Esophagus muscularis mucosa (tissue), 4 donors: ENCODE data around the gene GNRHR. TPM values are rescaled to one million over a fixed set of nuclear protein-coding genes. Genes with fewer than 3 reads are reported as not detected.
A peak's percentile ranks its signal among the peaks of the same experiment; 100 is the strongest.
"Not testable (repeated sequence)": the region's sequence is repeated elsewhere in the genome, so short reads cannot be mapped to it uniquely, and the experiment has no call there.

Experiments used
- DNase-seq: peaks from one replicate; pipeline ENCODE4 v3.0.0-alpha.2; 2017; ENCODE audit errors: extremely low spot score
- H3K27ac ChIP-seq, 4 donors: fragments of 200-600 bp; sonication (generic); replicated peaks in 1 of 4; 1 replicate in 3 of 4; 2 replicates in 1 of 4; pipeline ENCODE4 v1.5.1; 2016 to 2019; ENCODE audit warnings: mild to moderate bottlenecking in 1 of 4
- H3K27me3 ChIP-seq, 4 donors: fragments of 200-600 bp; sonication (generic); one replicate each; pipeline versions ENCODE4 v1.5.1 to v1.6.0; 2016 to 2019
- H3K36me3 ChIP-seq, 4 donors: fragments of 200-600 bp; sonication (generic); one replicate each; pipeline ENCODE4 v1.5.1; 2016 to 2019
- H3K4me1 ChIP-seq, 4 donors: fragments of 200-600 bp; sonication (generic); one replicate each; pipeline ENCODE4 v1.5.1; 2016 to 2019
- H3K4me3 ChIP-seq, 4 donors: fragments of 200-600 bp; sonication (generic); 1 replicate in 2 of 4; 2 replicates in 2 of 4; pipeline ENCODE4 v1.5.1; 2016 to 2019; ENCODE audit warnings: mild to moderate bottlenecking in 4 of 4, moderate library complexity in 1 of 4
- H3K9me3 ChIP-seq, 4 donors: fragments of 200-600 bp; sonication (generic); 1 replicate in 3 of 4; 2 replicates in 1 of 4; pipeline ENCODE4 v1.5.1; 2016 to 2019
- CTCF ChIP-seq, 3 experiments: fragments of 200-600 bp in 2 of 3; fragments of 450-650 bp in 1 of 3; sonication (generic) in 2 of 3; IDR thresholded peaks; one replicate each; pipeline ENCODE4 v1.5.1; 2017 to 2019; ENCODE audit warnings: antibody characterized with exemption in 3 of 3, mild to moderate bottlenecking in 2 of 3, moderate library complexity in 1 of 3
- EP300 ChIP-seq: sonication (generic); formaldehyde crosslinking; IDR thresholded peaks from one replicate; pipeline ENCODE4 v1.6.1; 2017; ENCODE audit warnings: antibody characterized with exemption
- POLR2A ChIP-seq: fragments of 450-650 bp; IDR thresholded peaks from one replicate; pipeline ENCODE4 v1.6.1; 2017; ENCODE audit warnings: antibody characterized with exemption, moderate library complexity, mild to moderate bottlenecking, low read depth
- POLR2AphosphoS5 ChIP-seq, 2 donors: sonication (generic); formaldehyde crosslinking; IDR thresholded peaks; one replicate each; pipeline ENCODE4 v1.6.1; 2017; ENCODE audit warnings: antibody characterized with exemption in 2 of 2
- WGBS: methylation state at CpG from one replicate; pipeline ENCODE4 v1.1.5; 2018; 5-methylcytosine and 5-hydroxymethylcytosine counted together
- intact Hi-C: fragments of 100-400 bp; cut with DNase I; formaldehyde crosslinking; loops from one replicate; pipeline ENCODE4 v1.15.1; 2023
- total RNA-seq, 4 donors: library from RNA; depleted of rRNA; stranded (reverse); fragments of >200 nt; gene quantifications; one replicate each; pipeline versions ENCODE4 v1.1.0 to v1.2.1, GENCODE V29; 2016

Gene GNRHR
- total RNA-seq, 4 donors from 2014 or later: 0.11 TPM; not detected in 3

GRCh38 chr4:67712000-67712625 lies 42.1 kb downstream of the GNRHR start:
- peaks cover 0 to 11% (median 0%) of the 10 kb centered on the region in 4 donors for H3K36me3 ChIP-seq
- H3K9me3 ChIP-seq: no peaks in the 10 kb centered on the region
- no peaks in the 10 kb centered on the region for H3K27me3 ChIP-seq
- no peak overlapping the region for H3K27ac ChIP-seq
- intact Hi-C loops: no loop called here
- no peak for DNase-seq
- no peak for TF ChIP-seq POLR2A
- TF ChIP-seq EP300: no peak
- TF ChIP-seq CTCF (IDR thresholded peaks at IDR 0.05): no peak
- TF ChIP-seq POLR2AphosphoS5 (IDR thresholded peaks at IDR 0.05): no peak
- 94% methylated on average over 3 of the region's 3 CpGs for WGBS
- no peak overlapping the region for H3K4me3 ChIP-seq
- H3K4me1 ChIP-seq: peaks cover 0 to 5% (median 0%) of the 10 kb centered on the region in 4 donors

GRCh38 chr4:67706682-67707081 lies 47.5 kb downstream of the GNRHR start:
- H3K27me3 ChIP-seq, intact Hi-C loops, H3K4me3 ChIP-seq, H3K27ac ChIP-seq, H3K4me1 ChIP-seq, H3K36me3 ChIP-seq, DNase-seq, H3K9me3 ChIP-seq: not testable (repeated sequence)
- WGBS: 89% methylated on average over 3 of the region's 3 CpGs

- H3K4me3 ChIP-seq: no peak overlapping the region
Observed at GRCh38 chr4:67704843-67705242, 49.3 kb downstream of the GNRHR start.

GRCh38 chr4:67702166-67702565 lies 52.0 kb downstream of the GNRHR start:
- intact Hi-C loops: loop anchor here (5.0 kb wide), 1 partner anchor 155 kb away; the partner anchor contains the start of gene CENPC
- Histone ChIP-seq H3K27me3 (no peaks in the 10 kb centered on the region), H3K27ac (peak overlapping the region in 1 of 4 donors; percentile 92), H3K4me1 (peaks cover 13 to 31% (median 17%) of the 10 kb centered on the region in 4 donors), H3K9me3 (no peaks in the 10 kb centered on the region), H3K36me3 (no peaks in the 10 kb centered on the region), H3K4me3 (peak overlapping the region in 1 of 4 donors; percentile 92)
- 99% methylated on average over 2 of the region's 2 CpGs for WGBS
- no peak for TF ChIP-seq CTCF (IDR thresholded peaks at IDR 0.05)
- TF ChIP-seq POLR2AphosphoS5 (IDR thresholded peaks at IDR 0.05): no peak
- TF ChIP-seq EP300: no peak
- TF ChIP-seq POLR2A: no peak
- no peak for DNase-seq

More at GRCh38 chr4:67704843-67705242, 49.3 kb downstream of the GNRHR start:
- TF ChIP-seq POLR2A (no peak), POLR2AphosphoS5 (IDR thresholded peaks at IDR 0.05) (no peak), CTCF (IDR thresholded peaks at IDR 0.05) (no peak), EP300 (no peak)
- Histone ChIP-seq H3K9me3 (no peaks in the 10 kb centered on the region), H3K4me1 (peaks cover 9 to 16% (median 13%) of the 10 kb centered on the region in 4 donors), H3K27ac (no peak overlapping the region), H3K27me3 (no peaks in the 10 kb centered on the region), H3K36me3 (no peaks in the 10 kb centered on the region)
- WGBS: 98% methylated on average over 2 of the region's 2 CpGs
- no peak for DNase-seq
- intact Hi-C loops: loop anchor here (5.0 kb wide), 1 partner anchor 158 kb away; the partner anchor contains the start of gene CENPC

GRCh38 chr4:67701517-67701850 lies 52.7 kb downstream of the GNRHR start:
- TF ChIP-seq EP300: no peak
- TF ChIP-seq POLR2A: no peak
- TF ChIP-seq POLR2AphosphoS5 (IDR thresholded peaks at IDR 0.05): no peak
- no peak for TF ChIP-seq CTCF (IDR thresholded peaks at IDR 0.05)
- intact Hi-C loops: loop anchor here (5.0 kb wide), 1 partner anchor 154 kb away; the partner anchor contains the start of gene CENPC
- Histone ChIP-seq H3K4me3 (peak overlapping the region; percentile 70 to 92 (median 80)), H3K4me1 (peaks cover 13 to 31% (median 17%) of the 10 kb centered on the region in 4 donors), H3K36me3 (peaks cover 0 to 1% (median 0%) of the 10 kb centered on the region in 4 donors), H3K27me3 (no peaks in the 10 kb centered on the region), H3K9me3 (no peaks in the 10 kb centered on the region), H3K27ac (peak overlapping the region; percentile 79 to 92 (median 89))
- 7% methylated on average over 4 of the region's 4 CpGs for WGBS
- no peak for DNase-seq
